B cell (primary cell): ENCODE results near the gene INPP4A. TPM values are rescaled to one million over a fixed set of nuclear protein-coding genes. Genes with fewer than 3 reads are reported as not detected.

Experiments
- ATAC-seq: fragments of 200-7000 bp; cut with Tn5 transposase; one replicate; pipeline ENCODE4 v1.10.0; 2021; ENCODE audit warnings: low read depth, mild to moderate bottlenecking, moderate number of reproducible peaks, moderate library complexity
- CTCF ChIA-PET: fragments of 350-600 bp; sonication (Branson Sonifier 250); formaldehyde crosslinking; loops from one replicate; lab custom pipeline; 2021; ENCODE audit warnings: antibody characterized with exemption, inconsistent platforms; lab: Charles Lee
- POLR2A ChIA-PET: fragments of 350-600 bp; sonication (Branson Sonifier 250); formaldehyde crosslinking; loops from one replicate; lab custom pipeline; 2021; ENCODE audit warnings: antibody characterized with exemption; lab: Charles Lee
- DNase-seq: peaks from one replicate; pipeline ENCODE4 v3.0.0; 2013
- H2AFZ ChIP-seq: 2 replicates; pipeline ENCODE4 v1.6.1; 2012; ENCODE audit warnings: mild to moderate bottlenecking, low read depth, low read length; ENCODE audit not compliant: insufficient read depth, poor library complexity, severe bottlenecking
- H3K27ac ChIP-seq, 2 donors: 1 replicate in 1 of 2; 2 replicates in 1 of 2; pipeline ENCODE4 v1.5.1; 2012 to 2013; ENCODE audit warnings: low read length in 2 of 2, mild to moderate bottlenecking in 2 of 2, moderate library complexity in 1 of 2
- H3K27me3 ChIP-seq, 4 experiments: fragments of 200-600 bp in 1 of 4; sonication (generic) in 1 of 4; replicated peaks in 1 of 4; 1 replicate in 2 of 4; 2 replicates in 2 of 4; pipeline versions ENCODE4 v1.6.1 to v1.7.0; 2013 to 2016; ENCODE audit warnings: low read length in 3 of 4, mild to moderate bottlenecking in 2 of 4, mixed read lengths in 1 of 4, moderate library complexity in 1 of 4; ENCODE audit not compliant: insufficient read depth in 4 of 4, control insufficient read depth in 3 of 4; ENCODE audit errors: control extremely low read depth in 1 of 4
- H3K36me3 ChIP-seq, 2 experiments: replicated peaks in 1 of 2; 1 replicate in 1 of 2; 2 replicates in 1 of 2; pipeline versions ENCODE4 v1.6.1 to v1.7.1; 2013; ENCODE audit warnings: low read length in 1 of 2; ENCODE audit not compliant: insufficient read depth in 2 of 2, control insufficient read depth in 1 of 2; ENCODE audit errors: control extremely low read depth in 1 of 2, extremely low read depth in 1 of 2
- H3K4me1 ChIP-seq, 2 donors: fragments of 200-600 bp in 1 of 2; sonication (generic) in 1 of 2; 1 replicate in 1 of 2; 2 replicates in 1 of 2; pipeline versions ENCODE4 v1.5.1 to v1.6.1; 2013 to 2017; ENCODE audit warnings: low read length in 2 of 2; ENCODE audit not compliant: control insufficient read depth in 2 of 2, insufficient read depth in 2 of 2
- H3K4me2 ChIP-seq: replicated peaks from 2 replicates; pipeline ENCODE3; 2012; ENCODE audit warnings: mild to moderate bottlenecking, low read depth, low read length; ENCODE audit not compliant: poor library complexity, severe bottlenecking
- H3K4me3 ChIP-seq, 5 experiments: fragments of 200-600 bp in 1 of 5; sonication (generic) in 1 of 5; 1 replicate in 3 of 5; 2 replicates in 2 of 5; pipeline versions ENCODE4 v1.5.1 to v1.7.0; 2011 to 2016; ENCODE audit warnings: low read length in 4 of 5, mild to moderate bottlenecking in 4 of 5, low read depth in 2 of 5, control low read depth in 1 of 5, moderate library complexity in 1 of 5; ENCODE audit not compliant: insufficient read depth in 1 of 5; ENCODE audit errors: control extremely low read depth in 1 of 5, extremely low read depth in 1 of 5
- H3K79me2 ChIP-seq: fragments of 200-600 bp; sonication (generic); one replicate; pipeline ENCODE4 v1.6.0; 2016; ENCODE audit warnings: low read length; ENCODE audit not compliant: control insufficient read depth, insufficient read depth
- H3K9ac ChIP-seq: fragments of 200-600 bp; sonication (generic); 2 replicates; pipeline ENCODE4 v1.6.1; 2017; ENCODE audit warnings: mild to moderate bottlenecking, low read length, moderate library complexity
- H3K9me3 ChIP-seq, 3 donors: one replicate each; pipeline versions ENCODE4 v1.6.1 to v1.7.1; 2013; ENCODE audit warnings: low read length in 2 of 3; ENCODE audit not compliant: control insufficient read depth in 2 of 3, insufficient read depth in 1 of 3; ENCODE audit errors: control extremely low read depth in 1 of 3
- H4K20me1 ChIP-seq: 2 replicates; pipeline ENCODE4 v1.6.0; 2012; ENCODE audit warnings: mild to moderate bottlenecking, low read length; ENCODE audit not compliant: insufficient read depth, control insufficient read depth, poor library complexity, severe bottlenecking
- H3K27ac Mint-ChIP-seq: one replicate; pipeline ENCODE4 v1.8.0; 2021; ENCODE audit warnings: mixed read lengths
- H3K27me3 Mint-ChIP-seq: one replicate; pipeline ENCODE4 v1.8.0; 2021; ENCODE audit warnings: mixed read lengths
- H3K4me1 Mint-ChIP-seq: one replicate; pipeline ENCODE4 v1.8.0; 2021; ENCODE audit warnings: mixed read lengths
- H3K4me3 Mint-ChIP-seq: one replicate; pipeline ENCODE4 v1.8.0; 2021; ENCODE audit warnings: mixed read lengths
- H3K9me3 Mint-ChIP-seq: one replicate; pipeline ENCODE4 v1.8.0; 2022; ENCODE audit warnings: mixed read lengths; ENCODE audit not compliant: insufficient read depth
- EZH2 ChIP-seq: IDR thresholded peaks from 2 replicates; pipeline ENCODE4 v1.6.1; 2012; ENCODE audit warnings: borderline replicate concordance, low read depth, mild to moderate bottlenecking, moderate library complexity, low read length; ENCODE audit not compliant: insufficient read depth, poor library complexity, severe bottlenecking
- WGBS: methylation state at CpG from one replicate; pipeline ENCODE4 v1.1.5; 2013; ENCODE audit warnings: missing lambda C conversion rate; ENCODE audit not compliant: insufficient coverage; 5-methylcytosine and 5-hydroxymethylcytosine counted together
- intact Hi-C: fragments of 100-400 bp; cut with micrococcal nuclease; formaldehyde crosslinking; loops from one replicate; pipeline ENCODE4 v1.10.0; 2022
- polyA plus RNA-seq: library from polyadenylated mRNA; depleted of rRNA; stranded (reverse); fragments of >200 nt; gene quantifications from 2 replicates; pipeline ENCODE4 v1.2.3, GENCODE V29; 2012
- total RNA-seq, 2 donors: library from RNA; stranded (reverse); fragments of 120-200 nt in 1 of 2; gene quantifications; 1 replicate in 1 of 2; 2 replicates in 1 of 2; pipeline versions ENCODE4 v1.2.3 to v1.2.4, GENCODE V29; 2013 to 2022
- TF ChIP-seq, protein P1 (sequence below): fragments of 200-600 bp; IDR thresholded peaks from one replicate; pipeline ENCODE4 v1.8.0; 2022; ENCODE audit warnings: antibody characterized with exemption, mild to moderate bottlenecking

Gene INPP4A
- total and polyA plus RNA-seq, 2 donors (not counting 1 experiment from before 2014, with no cell fraction given) = 10.7 to 22.5 TPM

DNA sequence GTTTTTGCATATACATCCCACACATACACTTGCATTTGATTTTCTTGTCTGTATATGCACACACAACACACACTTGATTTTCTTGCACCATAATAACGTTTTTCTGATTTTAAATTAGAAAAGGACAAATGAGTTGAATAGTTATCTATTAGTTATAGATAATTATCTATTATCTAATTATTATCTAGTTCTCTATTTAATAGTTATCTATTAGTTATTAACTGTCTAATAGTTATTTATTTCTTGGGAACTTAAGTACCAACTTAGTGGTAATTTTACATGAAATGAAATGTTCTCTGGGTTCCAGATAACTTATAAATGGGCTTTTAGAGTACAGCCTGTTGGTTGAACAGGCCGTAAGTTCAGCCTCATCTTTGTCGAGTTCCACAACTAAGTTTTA lies 23.0 kb downstream of the INPP4A start:
- POLR2A ChIA-PET = no interaction called here
- TF ChIP-seq, protein P1, sequence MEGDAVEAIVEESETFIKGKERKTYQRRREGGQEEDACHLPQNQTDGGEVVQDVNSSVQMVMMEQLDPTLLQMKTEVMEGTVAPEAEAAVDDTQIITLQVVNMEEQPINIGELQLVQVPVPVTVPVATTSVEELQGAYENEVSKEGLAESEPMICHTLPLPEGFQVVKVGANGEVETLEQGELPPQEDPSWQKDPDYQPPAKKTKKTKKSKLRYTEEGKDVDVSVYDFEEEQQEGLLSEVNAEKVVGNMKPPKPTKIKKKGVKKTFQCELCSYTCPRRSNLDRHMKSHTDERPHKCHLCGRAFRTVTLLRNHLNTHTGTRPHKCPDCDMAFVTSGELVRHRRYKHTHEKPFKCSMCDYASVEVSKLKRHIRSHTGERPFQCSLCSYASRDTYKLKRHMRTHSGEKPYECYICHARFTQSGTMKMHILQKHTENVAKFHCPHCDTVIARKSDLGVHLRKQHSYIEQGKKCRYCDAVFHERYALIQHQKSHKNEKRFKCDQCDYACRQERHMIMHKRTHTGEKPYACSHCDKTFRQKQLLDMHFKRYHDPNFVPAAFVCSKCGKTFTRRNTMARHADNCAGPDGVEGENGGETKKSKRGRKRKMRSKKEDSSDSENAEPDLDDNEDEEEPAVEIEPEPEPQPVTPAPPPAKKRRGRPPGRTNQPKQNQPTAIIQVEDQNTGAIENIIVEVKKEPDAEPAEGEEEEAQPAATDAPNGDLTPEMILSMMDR = no peak
- no peak for TF ChIP-seq EZH2
- H3K4me3 ChIP-seq = no peak overlapping the region

GRCh38 chr2:98468621-98469236 lies 24.1 kb downstream of the INPP4A start:
- H3K27ac ChIP-seq = no peak overlapping the region
- TF ChIP-seq, protein P1 = no peak
- TF ChIP-seq EZH2 = no peak
- peaks cover 0 to 15% (median 0%) of the 10 kb centered on the region in 3 donors for H3K9me3 ChIP-seq
- no peak overlapping the region for H3K27ac Mint-ChIP-seq
- no peaks in the 10 kb centered on the region for H3K9me3 Mint-ChIP-seq
- H3K4me1 ChIP-seq = peaks cover 35 to 45% of the 10 kb centered on the region in 2 donors
- ATAC-seq (no peak), DNase-seq (no peak)
- no peaks in the 10 kb centered on the region for H3K27me3 ChIP-seq
- CTCF ChIA-PET = no interaction called here
- no peaks in the 10 kb centered on the region for H3K27me3 Mint-ChIP-seq
- peaks cover 57% of the 10 kb centered on the region for H3K79me2 ChIP-seq
- no peak overlapping the region for H3K4me2 ChIP-seq
- H2AFZ ChIP-seq = no peak overlapping the region
- H4K20me1 ChIP-seq = peaks cover 6% of the 10 kb centered on the region
- POLR2A ChIA-PET = no interaction called here
- peaks cover 53% of the 10 kb centered on the region for H3K4me1 Mint-ChIP-seq
- WGBS = 61% methylated on average over 3 of the region's 5 CpGs
- H3K36me3 ChIP-seq = no peaks in the 10 kb centered on the region
- H3K4me3 Mint-ChIP-seq = no peak overlapping the region
- intact Hi-C loops = no loop called here
- H3K9ac ChIP-seq = no peak overlapping the region
- H3K4me3 ChIP-seq = no peak overlapping the region

More for the DNA sequence above, 23.0 kb downstream of the INPP4A start:
- DNase-seq = no peak
- peaks cover 44 to 52% of the 10 kb centered on the region in 2 donors for H3K4me1 ChIP-seq
- Mint-ChIP-seq H3K4me1 (peaks cover 56% of the 10 kb centered on the region), H3K9me3 (no peaks in the 10 kb centered on the region), H3K27me3 (no peaks in the 10 kb centered on the region), H3K4me3 (no peak overlapping the region), H3K27ac (no peak overlapping the region)
- no peak overlapping the region for H2AFZ ChIP-seq
- H4K20me1 ChIP-seq = peaks cover 6% of the 10 kb centered on the region
- H3K27me3 ChIP-seq = no peaks in the 10 kb centered on the region
- H3K27ac ChIP-seq = no peak overlapping the region
- no peak overlapping the region for H3K4me2 ChIP-seq
- no peak overlapping the region for H3K9ac ChIP-seq
- peaks cover 0 to 15% (median 0%) of the 10 kb centered on the region in 3 donors for H3K9me3 ChIP-seq
- H3K36me3 ChIP-seq = no peaks in the 10 kb centered on the region
- WGBS = no CpG with 5 or more reads among the region's 3 CpGs
- H3K79me2 ChIP-seq = peaks cover 55% of the 10 kb centered on the region
- CTCF ChIA-PET = no interaction called here
- intact Hi-C loops = no loop called here
- no peak for ATAC-seq
